Cardiac fibroblast (primary cell): ENCODE data around the gene FOXO6.

Experiments used
- DNase-seq, 2 donors: peaks; one replicate each; pipeline versions ENCODE4 v3.0.0 to v3.0.0-alpha.2; 2010; ENCODE audit warnings: low read depth in 2 of 2
- H3K4me3 ChIP-seq, 2 donors: replicated peaks in 1 of 2; 1 replicate in 1 of 2; 2 replicates in 1 of 2; pipeline ENCODE4 v1.5.1; 2011; ENCODE audit warnings: low read depth in 2 of 2, low read length in 2 of 2, mild to moderate bottlenecking in 2 of 2, moderate library complexity in 1 of 2
- TF ChIP-seq, protein P1 (sequence below): IDR thresholded peaks from one replicate; pipeline ENCODE4 v1.5.1; 2011; ENCODE audit warnings: low read depth, mild to moderate bottlenecking, low read length, inconsistent platforms

Gene FOXO6

DNA sequence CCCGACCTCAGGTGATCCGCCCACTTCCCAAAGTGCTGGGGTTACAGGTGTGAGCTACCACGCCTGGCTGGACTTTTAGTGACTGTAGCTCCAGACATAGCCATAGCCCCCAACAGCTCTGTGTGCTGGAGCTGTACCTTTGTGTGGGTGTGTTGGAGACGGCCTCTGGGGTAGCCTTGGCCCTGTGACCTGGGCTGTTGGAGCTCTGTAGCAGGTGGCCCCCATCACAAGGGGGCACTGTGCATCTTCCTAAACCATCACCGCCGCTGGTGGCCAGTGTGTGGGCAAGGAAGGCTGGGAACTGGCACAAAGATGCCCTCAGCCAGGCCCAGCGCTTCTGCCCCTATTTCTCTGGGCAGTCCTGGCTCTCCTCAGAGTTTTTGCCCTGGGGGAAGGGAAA is 38.4 kb upstream of the FOXO6 start:
- TF ChIP-seq, protein P1, sequence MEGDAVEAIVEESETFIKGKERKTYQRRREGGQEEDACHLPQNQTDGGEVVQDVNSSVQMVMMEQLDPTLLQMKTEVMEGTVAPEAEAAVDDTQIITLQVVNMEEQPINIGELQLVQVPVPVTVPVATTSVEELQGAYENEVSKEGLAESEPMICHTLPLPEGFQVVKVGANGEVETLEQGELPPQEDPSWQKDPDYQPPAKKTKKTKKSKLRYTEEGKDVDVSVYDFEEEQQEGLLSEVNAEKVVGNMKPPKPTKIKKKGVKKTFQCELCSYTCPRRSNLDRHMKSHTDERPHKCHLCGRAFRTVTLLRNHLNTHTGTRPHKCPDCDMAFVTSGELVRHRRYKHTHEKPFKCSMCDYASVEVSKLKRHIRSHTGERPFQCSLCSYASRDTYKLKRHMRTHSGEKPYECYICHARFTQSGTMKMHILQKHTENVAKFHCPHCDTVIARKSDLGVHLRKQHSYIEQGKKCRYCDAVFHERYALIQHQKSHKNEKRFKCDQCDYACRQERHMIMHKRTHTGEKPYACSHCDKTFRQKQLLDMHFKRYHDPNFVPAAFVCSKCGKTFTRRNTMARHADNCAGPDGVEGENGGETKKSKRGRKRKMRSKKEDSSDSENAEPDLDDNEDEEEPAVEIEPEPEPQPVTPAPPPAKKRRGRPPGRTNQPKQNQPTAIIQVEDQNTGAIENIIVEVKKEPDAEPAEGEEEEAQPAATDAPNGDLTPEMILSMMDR = peak; percentile 43
- peak; percentile 32 to 38 for DNase-seq
- no peak overlapping the region for H3K4me3 ChIP-seq

DNA sequence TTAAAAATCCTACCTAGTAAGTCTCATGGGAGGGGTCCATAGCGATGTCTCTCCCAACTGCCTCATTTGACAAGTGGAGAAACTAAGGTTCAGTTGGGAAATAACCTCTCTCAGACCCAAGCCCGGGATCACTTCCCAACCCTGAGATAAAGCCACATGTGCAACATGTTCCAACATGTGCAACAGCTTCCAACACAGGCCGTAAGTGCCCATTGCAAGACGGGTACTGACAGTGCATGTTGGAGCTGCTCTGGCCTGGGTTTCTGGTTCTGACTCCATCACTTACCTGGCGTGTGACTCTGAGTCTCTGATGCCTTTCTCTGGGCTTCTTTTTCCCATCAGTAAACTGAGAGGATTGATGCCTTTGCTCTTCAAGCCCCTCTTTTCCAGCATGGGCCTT is 38.0 kb upstream of the FOXO6 start:
- no peak overlapping the region for H3K4me3 ChIP-seq
- TF ChIP-seq, protein P1 = no peak
- DNase-seq = no peak

DNA sequence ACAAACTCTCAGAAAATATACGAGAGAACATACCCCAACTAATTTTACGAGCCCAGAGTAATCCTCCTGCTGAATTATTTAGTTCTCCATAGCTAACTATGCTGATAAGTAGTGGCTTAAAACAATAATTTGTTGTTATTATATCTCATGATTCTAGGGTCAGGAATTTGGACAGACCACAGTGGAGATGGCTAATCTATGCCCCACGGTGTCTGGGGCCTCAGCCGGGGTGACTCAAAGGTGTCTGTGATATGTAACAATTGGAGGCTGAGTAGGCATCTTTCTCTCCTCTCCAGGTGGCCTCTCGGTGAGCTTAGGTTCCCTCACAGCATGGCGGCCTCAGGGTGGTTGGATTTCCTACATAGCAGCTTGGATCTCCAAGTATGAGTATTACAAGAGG is 35.4 kb upstream of the FOXO6 start:
- peak in 1 of 2 donors; percentile 47 for DNase-seq
- no peak overlapping the region for H3K4me3 ChIP-seq
- TF ChIP-seq, protein P1 = no peak

DNA sequence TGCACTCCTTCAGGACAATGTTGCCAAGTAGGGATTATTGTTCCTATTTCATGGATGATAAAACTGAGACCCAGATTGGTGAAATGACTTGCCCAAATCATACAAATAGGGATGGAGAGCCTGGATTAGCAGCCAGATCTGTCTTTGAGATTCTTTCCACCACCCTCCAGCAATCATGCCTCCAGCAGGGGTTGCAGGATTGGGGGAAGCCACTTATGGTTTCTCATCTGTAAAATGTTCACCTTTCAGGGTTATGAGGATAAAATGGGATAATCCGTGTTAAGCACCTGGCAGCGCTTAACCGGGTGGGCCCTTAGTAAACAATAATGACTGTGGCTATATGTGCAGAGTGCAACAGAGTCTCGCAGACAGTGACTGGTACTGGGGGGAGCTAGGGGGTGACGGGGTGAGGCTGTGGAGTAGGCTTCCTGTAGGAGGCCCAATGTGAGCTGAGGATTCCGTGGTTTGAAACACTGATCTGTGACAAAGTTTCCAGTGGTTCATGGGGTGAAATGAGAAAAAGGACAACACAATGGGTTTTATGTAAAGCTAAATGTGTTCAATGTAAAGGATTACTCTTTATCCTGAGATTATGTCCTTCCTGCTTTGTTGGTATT is 33.7 kb upstream of the FOXO6 start:
- H3K4me3 ChIP-seq = no peak overlapping the region
- no peak for DNase-seq
- TF ChIP-seq, protein P1 = no peak

DNA sequence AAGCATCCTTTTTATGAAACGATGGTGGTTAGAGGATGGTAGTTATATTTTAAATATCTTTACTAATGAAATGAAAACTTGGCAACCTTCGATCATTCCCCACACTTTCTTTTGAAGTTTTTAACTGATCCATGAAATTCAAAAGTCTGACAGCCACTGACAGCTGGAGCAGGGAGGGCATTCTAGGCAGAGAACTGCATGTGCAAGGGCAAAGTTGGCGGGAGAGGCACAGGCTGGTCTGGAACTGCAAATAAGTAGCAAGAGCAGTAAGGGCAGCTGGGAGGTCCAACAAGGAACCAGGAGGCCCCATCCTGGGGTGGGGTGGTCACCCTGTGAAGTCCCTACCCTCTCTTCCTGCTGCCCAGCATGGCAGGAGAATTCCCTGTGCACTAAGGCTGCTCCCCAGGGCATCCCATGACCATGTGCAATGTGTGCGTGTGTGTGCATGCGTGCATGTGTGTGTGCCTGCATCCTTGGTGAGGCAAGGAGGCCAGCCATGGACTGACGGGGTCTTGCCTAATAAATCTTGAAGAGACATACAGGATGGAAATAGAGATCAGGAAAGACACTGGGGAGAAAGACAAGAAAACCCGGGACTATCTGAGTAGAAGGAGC is 33.1 kb upstream of the FOXO6 start:
- TF ChIP-seq, protein P1 = no peak
- no peak for DNase-seq
- H3K4me3 ChIP-seq = no peak overlapping the region

DNA sequence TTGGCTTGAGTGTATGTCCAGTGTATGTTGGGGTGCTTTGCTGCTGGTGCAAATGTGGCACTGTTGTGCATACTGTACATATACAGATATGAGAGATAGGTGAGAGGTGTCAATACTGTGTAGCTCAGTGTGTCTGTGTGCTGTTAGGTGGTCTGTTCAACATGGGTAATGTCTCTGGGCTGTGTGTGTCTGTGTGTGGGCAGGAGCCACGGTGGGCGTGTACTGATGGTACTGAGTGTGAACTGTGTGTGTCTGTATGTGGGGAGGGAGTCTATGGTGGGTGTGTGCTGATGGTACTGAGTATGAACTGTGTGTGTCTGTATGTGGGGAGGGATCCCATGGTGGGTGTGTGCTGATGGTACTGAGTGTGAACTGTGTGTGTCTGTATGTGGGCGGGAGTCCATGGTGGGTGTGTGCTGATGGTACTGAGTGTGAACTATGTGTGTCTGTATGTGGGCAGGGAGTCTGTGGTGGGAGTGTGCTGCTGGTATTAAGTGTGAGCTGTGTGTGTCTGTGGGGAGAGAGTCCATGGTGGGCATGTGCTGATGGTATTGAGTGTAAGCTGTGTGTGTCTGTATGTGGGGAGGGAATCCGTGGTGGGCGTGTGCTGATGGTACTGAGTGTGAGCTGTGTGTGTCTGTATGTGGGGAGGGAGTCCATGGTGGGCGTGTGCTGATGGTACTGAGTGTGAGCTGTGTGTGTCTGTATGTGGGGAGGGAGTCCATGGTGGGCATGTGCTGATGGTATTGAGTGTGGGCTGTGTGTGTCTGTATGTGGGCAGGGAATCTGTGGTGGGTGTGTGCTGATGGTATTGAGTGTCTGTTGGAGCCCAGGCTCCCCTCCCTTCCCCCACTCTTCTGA is 32.2 kb upstream of the FOXO6 start:
- TF ChIP-seq, protein P1 = no peak
- H3K4me3 ChIP-seq = no peak overlapping the region
- DNase-seq = no peak
